GM19043 (cell line): ENCODE data around the gene HNRNPM.
"Not testable (repeated sequence)": the region's sequence is repeated elsewhere in the genome, so short reads cannot be mapped to it uniquely, and the experiment has no call there.

Experiments used
- ATAC-seq: cut with Tn5 transposase; IDR thresholded peaks from one replicate; pipeline ENCODE4 v1.9.1; 2021; ENCODE audit warnings: low read depth; ENCODE audit not compliant: unreplicated experiment

HNRNPM gene

GRCh38 chr19:8423817-8424223 lies 21.0 kb upstream of the HNRNPM start:
- ATAC-seq, result no peak

DNA sequence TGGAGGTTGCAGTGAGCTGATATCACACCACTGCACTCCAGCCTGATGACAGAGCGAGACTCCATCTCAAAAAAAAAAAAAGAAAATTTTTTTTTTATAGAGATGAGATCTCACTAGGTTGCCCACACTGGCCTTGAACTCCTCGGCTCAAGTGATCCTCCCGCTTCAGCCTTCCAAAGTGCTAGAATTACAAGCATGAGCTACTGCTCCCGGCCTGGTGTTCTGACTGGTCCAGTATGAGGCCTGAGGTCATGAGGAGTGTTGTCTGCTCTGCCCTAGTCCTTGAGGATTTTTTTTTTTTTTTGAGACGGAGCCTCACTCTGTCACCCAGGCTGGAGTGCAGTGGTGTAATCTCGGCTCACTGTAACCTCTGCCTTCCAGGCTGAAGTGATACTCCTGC lies 19.4 kb upstream of the HNRNPM start:
- not testable (repeated sequence) for ATAC-seq

- no peak for ATAC-seq
These were observed 18.5 kb upstream of the HNRNPM start for GRCh38 chr19:8426283-8426682.

DNA sequence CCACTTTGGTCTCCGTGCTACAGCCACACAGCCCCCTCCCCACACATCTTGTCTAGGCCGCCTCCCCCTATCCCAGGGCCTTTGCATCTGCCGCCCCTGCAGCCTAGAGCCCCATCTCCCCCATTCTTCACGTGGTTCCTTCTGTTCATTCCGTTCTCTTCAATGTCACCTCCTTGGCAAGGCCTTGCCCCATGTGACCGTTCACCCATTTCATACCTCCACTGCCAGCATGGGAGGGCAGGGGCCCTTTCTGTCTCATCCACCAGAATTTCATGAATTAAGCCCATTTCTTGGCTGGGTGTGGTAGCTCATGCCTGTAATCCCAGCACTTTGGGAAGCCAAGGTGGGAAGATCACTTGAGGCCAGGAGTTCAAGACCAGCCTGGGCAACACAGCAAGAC lies 15.7 kb upstream of the HNRNPM start:
- ATAC-seq, result no peak

GRCh38 chr19:8429826-8430225 lies 14.9 kb upstream of the HNRNPM start:
- ATAC-seq, result no peak

DNA sequence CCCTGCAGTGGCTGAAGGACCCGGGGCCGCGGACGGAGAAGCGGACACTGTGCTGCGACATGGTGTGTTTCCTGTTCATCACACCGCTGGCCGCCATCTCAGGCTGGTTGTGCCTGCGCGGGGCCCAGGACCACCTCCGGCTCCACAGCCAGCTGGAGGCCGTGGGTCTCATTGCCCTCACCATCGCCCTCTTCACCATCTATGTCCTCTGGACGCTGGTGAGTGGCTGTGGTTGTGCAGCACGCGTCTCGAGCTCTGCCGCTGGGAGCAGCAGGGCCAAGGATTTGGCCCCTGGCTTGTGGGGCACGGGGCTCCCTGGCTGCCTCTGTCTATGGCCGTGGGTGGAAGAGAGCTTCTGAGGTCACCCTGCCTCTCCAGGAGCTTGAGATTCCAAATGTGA lies 14.1 kb upstream of the HNRNPM start:
- no peak for ATAC-seq

DNA sequence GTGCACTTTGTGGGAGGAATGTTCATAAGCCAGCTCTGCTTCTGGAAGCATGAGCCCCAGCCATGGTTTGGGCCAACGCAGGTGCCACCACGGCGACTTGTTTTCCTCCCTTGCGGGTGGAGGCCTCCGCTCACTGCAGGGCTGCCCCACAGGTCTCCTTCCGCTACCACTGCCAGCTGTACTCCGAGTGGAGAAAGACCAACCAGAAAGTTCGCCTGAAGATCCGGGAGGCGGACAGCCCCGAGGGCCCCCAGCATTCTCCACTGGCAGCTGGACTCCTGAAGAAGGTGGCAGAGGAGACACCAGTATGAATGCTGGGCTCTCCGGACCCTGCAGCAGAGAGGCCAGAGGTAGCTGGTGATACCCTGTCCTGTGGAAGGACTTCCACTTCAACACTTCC lies 6.5 kb upstream of the HNRNPM start:
- no peak for ATAC-seq

- no peak for ATAC-seq
These were observed 2.8 kb upstream of the HNRNPM start for GRCh38 chr19:8441725-8442544.

GRCh38 chr19:8444140-8444676 lies 567 bp upstream of the HNRNPM start:
- ATAC-seq, result not testable (repeated sequence)

GRCh38 chr19:8445488-8446001 lies 770 bp downstream of the HNRNPM start:
- no peak for ATAC-seq

- no peak for ATAC-seq
These were observed 1.4 kb downstream of the HNRNPM start for GRCh38 chr19:8446061-8446709.

DNA sequence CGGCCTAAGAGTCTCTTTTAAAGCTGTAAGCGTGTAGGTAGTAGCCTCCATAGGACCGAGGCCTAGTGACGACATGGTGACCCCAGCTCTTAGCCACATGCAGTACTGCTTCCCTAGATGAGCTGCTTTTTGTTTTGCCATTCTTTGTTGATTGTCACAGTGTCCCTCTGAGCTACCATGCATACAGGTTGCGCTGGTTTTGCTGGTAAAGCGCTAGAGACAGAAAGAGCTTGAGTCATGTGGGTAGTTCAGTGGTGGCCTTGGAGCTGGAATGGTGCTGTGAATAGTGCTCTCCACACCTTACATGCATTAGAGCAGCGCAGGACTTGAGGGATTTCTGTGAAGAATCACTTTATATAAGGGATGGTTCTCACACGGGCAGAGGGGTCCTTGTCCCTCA lies 5.1 kb downstream of the HNRNPM start:
- ATAC-seq, result no peak

GRCh38 chr19:8451377-8451776 lies 6.6 kb downstream of the HNRNPM start:
- no peak for ATAC-seq

DNA sequence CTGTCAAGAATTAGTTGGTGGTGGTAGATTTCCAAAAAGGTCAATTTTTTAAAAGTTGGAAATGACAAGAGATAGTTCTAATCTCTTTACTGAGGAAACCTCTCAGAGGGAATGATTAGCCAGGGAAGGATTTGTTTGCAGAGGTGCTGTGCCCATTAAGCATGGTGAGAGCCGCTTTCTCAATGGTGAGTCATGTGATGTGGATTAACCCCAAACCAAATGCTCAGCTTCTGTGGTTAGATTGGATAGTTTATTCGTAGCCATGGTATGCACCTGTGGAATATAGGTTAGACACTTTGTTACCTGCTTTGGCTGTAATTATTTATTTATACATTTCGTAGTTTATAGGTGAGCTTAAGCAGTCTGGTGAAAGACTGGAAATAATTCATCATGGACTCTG lies 7.1 kb downstream of the HNRNPM start:
- no peak for ATAC-seq

GRCh38 chr19:8452446-8453123 lies 7.8 kb downstream of the HNRNPM start:
- ATAC-seq, result no peak

GRCh38 chr19:8453616-8454015 lies 8.8 kb downstream of the HNRNPM start:
- ATAC-seq, result no peak

DNA sequence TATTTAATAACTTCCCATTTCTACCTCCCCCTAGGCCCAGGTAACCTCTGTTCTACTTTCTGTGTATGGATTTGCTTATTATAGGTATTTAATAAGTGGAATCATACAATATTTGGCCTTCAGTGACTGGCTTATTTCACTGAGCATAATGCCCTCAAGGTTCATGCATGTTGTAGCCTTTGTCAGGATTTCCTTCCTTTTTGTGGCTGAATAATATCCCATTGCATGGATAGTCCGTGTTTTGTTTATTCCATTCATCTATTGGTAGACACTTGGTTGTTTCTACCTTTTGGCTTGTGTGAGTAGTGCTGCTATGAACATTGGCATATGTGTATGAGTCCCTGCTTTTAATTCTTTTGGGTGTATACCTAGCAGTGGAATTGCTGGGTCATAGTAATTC lies 9.4 kb downstream of the HNRNPM start:
- no peak for ATAC-seq

DNA sequence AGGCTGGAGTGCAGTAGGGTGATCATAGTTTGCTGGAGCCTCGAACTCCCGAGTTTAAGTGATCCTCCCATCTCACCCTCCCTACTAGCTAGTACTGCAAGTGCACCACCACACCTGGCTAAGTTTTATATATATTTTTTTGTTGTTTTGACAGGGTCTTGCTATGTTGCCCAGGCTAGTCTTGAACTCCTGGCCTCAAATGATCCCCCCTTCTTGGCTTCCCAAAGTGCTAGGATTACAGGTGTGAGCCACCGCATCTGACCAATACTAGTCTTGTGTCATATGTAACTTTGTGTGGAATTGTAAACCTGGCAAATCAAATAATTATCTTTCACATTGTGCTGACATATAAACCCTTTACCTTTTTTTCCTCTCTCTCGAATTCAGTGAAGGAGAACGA lies 10.2 kb downstream of the HNRNPM start:
- ATAC-seq, result no peak

DNA sequence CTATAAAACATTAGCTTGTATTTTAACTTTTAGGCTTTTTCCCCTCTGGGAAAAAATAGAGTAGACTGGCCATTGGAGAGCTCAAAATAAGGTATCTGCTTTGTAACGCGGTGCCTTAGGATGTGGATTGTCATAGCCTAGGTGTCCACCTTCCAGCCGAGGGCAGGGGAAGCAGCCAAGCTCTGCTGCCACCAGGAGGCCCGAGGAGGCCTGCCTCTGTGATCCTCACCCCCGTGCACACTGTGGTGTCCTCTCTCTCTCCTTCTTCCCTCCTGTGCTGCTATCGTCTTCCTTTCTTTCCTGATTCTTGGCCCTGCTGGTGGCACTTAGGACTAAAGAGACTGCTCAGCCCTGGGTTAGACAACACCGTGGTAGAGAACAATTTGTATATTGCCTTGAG lies 11.3 kb downstream of the HNRNPM start:
- no peak for ATAC-seq

GRCh38 chr19:8457209-8457608 lies 12.4 kb downstream of the HNRNPM start:
- no peak for ATAC-seq

DNA sequence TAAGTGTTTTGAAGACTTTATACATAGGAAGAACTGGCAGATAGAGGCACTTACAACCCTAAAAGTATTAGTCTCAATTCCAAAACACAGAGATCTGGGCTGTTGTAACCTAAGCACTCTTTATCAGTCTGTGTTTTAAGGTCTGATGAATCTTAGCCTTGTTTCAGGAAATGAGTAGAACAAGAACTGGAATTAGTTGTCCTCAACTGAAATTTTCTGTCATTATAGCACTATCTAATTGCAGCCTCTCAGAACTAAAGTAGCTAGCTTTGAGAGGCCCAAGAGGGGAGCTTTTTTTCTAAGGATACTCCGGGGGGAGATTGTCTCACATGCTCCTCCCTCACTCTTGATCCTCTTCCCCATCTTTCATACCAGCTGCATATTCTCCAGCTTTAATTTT lies 13.1 kb downstream of the HNRNPM start:
- no peak for ATAC-seq
